K562 (cell line): Measurements from ENCODE around the gene ZC3H18. TPM values are rescaled to one million over a fixed set of nuclear protein-coding genes. Genes with fewer than 3 reads are reported as not detected.

ENCODE experiments used
- ATF7 ChIP-seq: fragments of 450-650 bp; IDR thresholded peaks from 2 replicates; pipeline ENCODE4 v1.7.1; 2014; ENCODE audit warnings: mild to moderate bottlenecking, moderate library complexity
- CHD2 ChIP-seq: IDR thresholded peaks from 2 replicates; pipeline ENCODE4 v1.6.1; 2011; ENCODE audit warnings: low read depth, low read length
- EP400 ChIP-seq: fragments of 450-650 bp; IDR thresholded peaks from 2 replicates; pipeline ENCODE4 v1.6.1; 2017; ENCODE audit warnings: antibody characterized with exemption, mild to moderate bottlenecking, moderate library complexity
- GTF2A2 ChIP-seq: IDR thresholded peaks from 2 replicates; pipeline ENCODE4 v1.6.1; 2016; ENCODE audit warnings: mild to moderate bottlenecking, missing genetic modification characterization, missing compliant biosample characterization
- LEF1 ChIP-seq: fragments of 450-650 bp; IDR thresholded peaks from 2 replicates; pipeline ENCODE4 v1.6.1; 2016; ENCODE audit warnings: mild to moderate bottlenecking
- MAFF ChIP-seq: IDR thresholded peaks from 2 replicates; pipeline ENCODE4 v1.6.1; 2012; ENCODE audit warnings: low read length, improper control_type of control experiment
- MGA ChIP-seq: fragments of 450-650 bp; IDR thresholded peaks from 2 replicates; pipeline ENCODE4 v1.6.1; 2016; ENCODE audit warnings: mild to moderate bottlenecking, moderate library complexity
- NCOA1 ChIP-seq: fragments of 450-650 bp; IDR thresholded peaks from 2 replicates; pipeline ENCODE4 v1.6.1; 2016; ENCODE audit warnings: low read depth
- NFRKB ChIP-seq: fragments of 450-650 bp; IDR thresholded peaks from 2 replicates; pipeline ENCODE4 v1.6.1; 2016; ENCODE audit warnings: low read depth
- NR2C2 ChIP-seq, 2 experiments: fragments of 200-800 bp in 1 of 2; sonication (Bioruptor generic) in 1 of 2; sonication (generic) in 1 of 2; formaldehyde crosslinking in 1 of 2; IDR thresholded peaks; 2 replicates each; pipeline versions ENCODE4 v1.6.1 to v1.8.0; 2016 to 2022; ENCODE audit warnings: mild to moderate bottlenecking in 1 of 2, missing compliant biosample characterization in 1 of 2, missing genetic modification characterization in 1 of 2, missing genetic modification reagents in 1 of 2
- PHB2 ChIP-seq: fragments of 450-650 bp; IDR thresholded peaks from 2 replicates; pipeline ENCODE4 v1.6.1; 2017; ENCODE audit warnings: low read depth
- RBFOX2 ChIP-seq: fragments of 200-400 bp; formaldehyde crosslinking; IDR thresholded peaks from 2 replicates; pipeline ENCODE4 v1.6.1; 2017; ENCODE audit warnings: low read depth, mild to moderate bottlenecking, low read length, moderate library complexity
- TAF7 ChIP-seq: fragments of 450-650 bp; IDR thresholded peaks from 2 replicates; pipeline ENCODE4 v1.6.1; 2016; ENCODE audit warnings: missing genetic modification characterization, missing compliant biosample characterization
- TAF9B ChIP-seq: fragments of 450-650 bp; IDR thresholded peaks from 2 replicates; pipeline ENCODE4 v1.6.1; 2018; ENCODE audit warnings: mild to moderate bottlenecking; ENCODE audit not compliant: partially characterized antibody
- XRCC3 ChIP-seq: fragments of 450-650 bp; IDR thresholded peaks from 2 replicates; pipeline ENCODE4 v1.6.1; 2017; ENCODE audit warnings: mild to moderate bottlenecking, moderate library complexity
- ZNF174 ChIP-seq: fragments of 250-450 bp; sonication (Bioruptor Pico); IDR thresholded peaks from 2 replicates; pipeline ENCODE4 v1.4.0; 2020; ENCODE audit warnings: mild to moderate bottlenecking
- ZNF444 ChIP-seq: fragments of 250-450 bp; sonication (Bioruptor Pico); IDR thresholded peaks from 2 replicates; pipeline ENCODE4 v1.4.0; 2020; ENCODE audit warnings: mild to moderate bottlenecking, moderate library complexity
- ZNF445 ChIP-seq: fragments of 250-450 bp; sonication (Bioruptor Pico); IDR thresholded peaks from 2 replicates; pipeline ENCODE4 v1.4.0; 2020; ENCODE audit warnings: low read depth, mild to moderate bottlenecking, moderate library complexity
- ZNF699 ChIP-seq: fragments of 250-450 bp; sonication (Bioruptor Pico); IDR thresholded peaks from 2 replicates; pipeline ENCODE4 v1.8.0; 2021; ENCODE audit warnings: mild to moderate bottlenecking, moderate library complexity; ENCODE audit not compliant: insufficient replicate concordance
- polyA plus RNA-seq, 8 experiments: library from polyadenylated mRNA; depleted of rRNA in 4 of 8; stranded (reverse) in 5 of 8; unstranded in 3 of 8; fragments of >200 nt; fragmentation: Nextera tagmentation in 2 of 8; fragmentation: Illumina TruSeq in 1 of 8; extraction: Ambion mirVana in 2 of 8; extraction: Trizol in 1 of 8; gene quantifications; 2 replicates each; pipeline versions ENCODE4 v1.2.1 to v1.2.3, GENCODE V29; 2011 to 2014; ENCODE audit warnings: inconsistent platforms in 1 of 8, missing spikeins in 1 of 8
- total RNA-seq, 7 experiments: library from RNA; depleted of rRNA in 6 of 7; stranded (reverse); fragments of >200 nt in 6 of 7; fragmentation: Illumina TruSeq in 2 of 7; extraction: Trizol in 2 of 7; gene quantifications; 2 replicates each; pipeline versions ENCODE4 v1.2.1 to v1.2.3, GENCODE V29; 2011 to 2021; ENCODE audit warnings: low replicate concordance in 1 of 7

ZC3H18 gene
- total and polyA plus RNA-seq, 9 of the 15 experiments (the other 6 are each of a cell fraction or from before 2014, with no cell fraction given), result 1.7 to 88.7 (median 26.9) TPM

- TF ChIP-seq ATF7 (peak; percentile 47; the same call in 1 of the 2 replicates), ZNF174 (CRISPR knock-in tag) (no peak), XRCC3 (no peak), MAFF (no peak), ZNF699 (CRISPR knock-in tag) (no peak), NR2C2 (CRISPR knock-in tag; IDR thresholded peaks at IDR 0.05) (no peak), NR2C2 (tag; IDR thresholded peaks at IDR 0.05) (peak; percentile 85), TAF9B (no peak), NCOA1 (peak; percentile 72), RBFOX2 (0 out of 2 replicates have a peak, but pooled peaks have one; percentile 26), CHD2 (no peak), ZNF445 (CRISPR knock-in tag) (no peak), MGA (no peak), NFRKB (no peak), PHB2 (no peak), EP400 (0 out of 2 replicates have a peak, but pooled peaks have one; percentile 17), ZNF444 (0 out of 2 replicates have a peak, but pooled peaks have one; percentile 17), LEF1 (0 out of 2 replicates have a peak, but pooled peaks have one; percentile 49), TAF7 (tag) (no peak), GTF2A2 (tag) (no peak)
Measured at GRCh38 chr16:88651276-88651988, 81.2 kb downstream of the ZC3H18 start (continued).
